Activated CD4-positive, alpha-beta T cell treated with anti-CD3 and anti-CD28 coated beads for 4 hours (primary cell): Measurements from ENCODE around the gene DVL2.

Experiments
- DNase-seq, 2 donors: peaks; one replicate each; pipeline ENCODE4 v3.0.0-alpha.2; 2020

DVL2 gene

DNA sequence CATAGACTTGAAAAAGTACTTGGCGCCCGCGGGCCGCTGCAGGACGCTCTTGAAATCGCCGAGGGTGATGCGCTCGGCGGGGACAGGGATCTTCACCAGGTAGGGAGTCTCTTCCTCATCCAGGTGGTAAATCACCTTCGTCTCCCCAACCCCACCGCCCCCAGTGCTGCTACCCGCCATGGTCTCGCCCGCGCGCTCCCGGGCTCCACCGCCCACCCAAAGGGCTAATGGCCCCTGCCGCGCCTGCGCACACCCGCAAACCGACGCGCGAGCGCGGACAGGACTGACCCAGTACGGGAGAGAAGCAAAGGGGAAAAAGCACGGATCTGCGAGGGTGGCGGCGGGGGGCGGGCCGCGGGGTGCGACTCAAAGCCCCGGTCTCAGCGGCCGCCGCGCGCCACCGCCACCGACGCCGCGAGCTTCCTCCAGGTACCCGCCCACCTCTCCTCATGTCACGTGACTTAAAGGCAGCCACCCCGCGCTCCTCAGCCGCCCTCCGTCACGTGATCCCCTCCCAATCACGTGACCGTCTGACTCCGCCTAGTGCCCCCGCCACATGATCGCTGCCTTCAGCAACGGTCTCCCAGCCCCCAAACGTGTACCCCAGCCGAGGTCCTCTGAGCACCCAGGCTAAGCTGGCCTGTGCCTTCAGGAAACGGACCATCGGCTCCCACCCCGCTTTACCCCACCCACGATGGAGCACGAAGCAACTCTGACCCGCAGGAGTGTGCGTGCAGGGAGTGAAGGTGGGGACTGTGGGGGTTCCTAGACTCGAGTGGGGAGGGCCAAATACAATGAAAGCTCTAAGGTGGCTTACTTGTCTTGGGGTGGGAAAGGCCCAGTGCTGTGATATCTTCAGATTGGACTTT lies at the start of gene DVL2:
DVL2 (minus strand) TSS at position 435 of the 869 bp plus-strand sequence; CDS start at position 180, 255 bp downstream.
- DNase-seq: peak; percentile 93 to 96

DNA sequence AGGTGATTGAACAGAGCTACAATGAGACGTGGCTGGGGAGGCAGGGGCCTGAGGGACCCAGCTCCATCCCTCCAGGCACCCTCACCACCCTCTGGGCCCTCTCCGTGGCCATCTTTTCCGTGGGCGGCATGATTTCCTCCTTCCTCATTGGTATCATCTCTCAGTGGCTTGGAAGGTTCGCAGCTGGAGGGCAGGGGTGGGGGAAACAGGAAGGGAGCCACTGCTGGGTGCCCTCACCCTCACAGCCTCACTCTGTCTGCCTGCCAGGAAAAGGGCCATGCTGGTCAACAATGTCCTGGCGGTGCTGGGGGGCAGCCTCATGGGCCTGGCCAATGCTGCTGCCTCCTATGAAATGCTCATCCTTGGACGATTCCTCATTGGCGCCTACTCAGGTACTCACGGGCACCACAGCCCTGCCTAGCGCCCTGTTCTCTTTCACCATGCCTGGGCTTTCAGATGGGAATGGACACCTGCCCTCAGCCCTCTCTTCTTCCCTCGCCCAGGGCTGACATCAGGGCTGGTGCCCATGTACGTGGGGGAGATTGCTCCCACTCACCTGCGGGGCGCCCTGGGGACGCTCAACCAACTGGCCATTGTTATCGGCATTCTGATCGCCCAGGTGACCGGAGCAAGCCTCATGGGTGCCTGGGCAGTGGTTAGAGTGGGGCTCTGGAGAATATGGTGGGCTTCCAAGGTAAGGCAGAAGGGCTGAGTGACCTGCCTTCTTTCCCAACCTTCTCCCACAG lies 49.3 kb upstream of the DVL2 start:
- DNase-seq: no peak

DNA sequence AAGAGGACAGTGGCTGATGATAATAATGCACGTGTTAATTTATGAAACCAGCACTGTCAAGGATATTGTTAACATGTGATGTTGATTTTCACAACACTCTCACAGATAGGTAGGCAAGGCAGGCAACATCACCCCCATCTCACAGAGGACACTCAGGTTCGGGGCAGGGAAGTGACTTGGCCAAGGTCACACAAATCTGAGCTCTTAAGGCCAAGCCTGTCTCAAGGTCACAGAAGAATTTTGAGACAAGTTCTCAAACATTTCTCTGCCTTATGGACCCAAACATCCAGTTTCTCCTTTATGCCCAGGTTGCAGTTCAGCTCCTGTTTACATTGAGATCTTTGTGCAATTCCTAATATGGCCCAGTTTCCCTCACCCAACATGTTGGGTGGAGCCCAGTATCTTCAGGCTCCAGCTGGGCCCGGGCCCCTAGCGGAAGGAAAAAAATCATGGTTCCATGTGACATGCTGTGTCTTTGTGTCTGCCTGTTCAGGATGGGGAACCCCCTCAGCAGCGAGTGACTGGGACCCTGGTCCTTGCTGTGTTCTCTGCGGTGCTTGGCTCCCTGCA lies 48.5 kb upstream of the DVL2 start:
- DNase-seq: no peak

DNA sequence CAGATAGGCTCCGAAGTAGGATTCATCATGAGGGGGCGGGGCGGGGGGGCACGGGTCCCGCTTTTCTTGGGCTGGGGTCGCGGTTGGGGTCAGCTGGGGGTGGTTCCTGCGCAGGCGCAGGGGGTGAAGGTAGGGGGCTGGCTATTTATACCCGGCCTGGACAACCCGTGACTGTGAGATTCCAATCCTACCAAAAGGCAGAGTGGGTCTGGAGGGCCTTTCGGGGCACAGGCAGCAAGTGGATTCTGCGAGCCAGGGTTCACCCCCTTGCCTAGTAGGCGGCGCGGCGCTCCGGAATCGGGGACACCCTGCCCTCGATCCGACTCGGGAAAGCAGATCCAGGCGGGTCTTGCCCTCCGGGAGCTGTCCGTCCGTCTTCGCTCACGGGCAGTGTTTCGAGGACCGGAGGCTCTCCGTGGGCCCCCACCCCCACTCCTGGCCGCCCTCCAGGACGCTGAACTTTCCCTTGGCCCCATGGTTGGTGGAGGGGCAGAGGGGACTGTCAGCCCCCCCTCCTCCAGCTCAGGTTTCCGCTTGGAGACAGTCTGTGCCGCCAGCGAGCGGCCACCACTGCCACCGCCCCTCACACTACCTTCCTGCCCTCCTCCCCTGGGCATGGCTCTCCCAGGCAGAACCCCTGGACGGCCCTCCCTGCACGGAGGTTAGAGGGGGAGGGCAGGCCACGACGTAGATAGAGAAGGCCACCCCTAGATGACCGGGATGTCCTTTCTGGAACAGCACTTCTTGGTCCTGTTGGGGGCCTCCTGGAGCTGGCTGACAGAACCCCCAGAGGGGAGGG lies 47.8 kb upstream of the DVL2 start:
- DNase-seq: no peak

DNA sequence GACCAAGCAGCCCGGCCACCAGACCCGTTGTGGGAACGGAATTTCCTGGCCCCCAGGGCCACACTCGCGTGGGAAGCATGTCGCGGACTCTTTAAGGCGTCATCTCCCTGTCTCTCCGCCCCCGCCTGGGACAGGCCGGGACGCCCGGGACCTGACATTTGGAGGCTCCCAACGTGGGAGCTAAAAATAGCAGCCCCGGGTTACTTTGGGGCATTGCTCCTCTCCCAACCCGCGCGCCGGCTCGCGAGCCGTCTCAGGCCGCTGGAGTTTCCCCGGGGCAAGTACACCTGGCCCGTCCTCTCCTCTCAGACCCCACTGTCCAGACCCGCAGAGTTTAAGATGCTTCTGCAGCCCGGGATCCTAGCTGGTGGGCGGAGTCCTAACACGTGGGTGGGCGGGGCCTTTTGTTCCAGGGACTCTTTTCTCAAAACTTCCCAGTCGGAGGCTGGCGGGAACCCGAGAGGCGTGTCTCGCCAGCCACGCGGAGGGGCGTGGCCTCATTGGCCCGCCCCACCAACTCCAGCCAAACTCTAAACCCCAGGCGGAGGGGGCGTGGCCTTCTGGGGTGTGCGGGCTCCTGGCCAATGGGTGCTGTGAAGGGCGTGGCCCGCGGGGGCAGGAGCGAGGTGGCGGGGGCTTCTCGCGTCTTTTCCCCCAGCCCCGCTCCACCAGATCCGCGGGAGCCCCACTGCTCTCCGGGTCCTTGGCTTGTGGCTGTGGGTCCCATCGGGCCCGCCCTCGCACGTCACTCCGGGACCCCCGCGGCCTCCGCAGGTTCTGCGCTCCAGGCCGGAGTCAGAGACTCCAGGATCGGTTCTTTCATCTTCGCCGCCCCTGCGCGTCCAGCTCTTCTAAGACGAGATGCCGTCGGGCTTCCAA lies 47.0 kb upstream of the DVL2 start, which contains the start of gene SLC2A4:
SLC2A4 (plus strand) TSS at position 645 of the 879 bp plus-strand sequence; CDS start at position 862, 217 bp downstream.
- peak; percentile 88 to 91 for DNase-seq

DNA sequence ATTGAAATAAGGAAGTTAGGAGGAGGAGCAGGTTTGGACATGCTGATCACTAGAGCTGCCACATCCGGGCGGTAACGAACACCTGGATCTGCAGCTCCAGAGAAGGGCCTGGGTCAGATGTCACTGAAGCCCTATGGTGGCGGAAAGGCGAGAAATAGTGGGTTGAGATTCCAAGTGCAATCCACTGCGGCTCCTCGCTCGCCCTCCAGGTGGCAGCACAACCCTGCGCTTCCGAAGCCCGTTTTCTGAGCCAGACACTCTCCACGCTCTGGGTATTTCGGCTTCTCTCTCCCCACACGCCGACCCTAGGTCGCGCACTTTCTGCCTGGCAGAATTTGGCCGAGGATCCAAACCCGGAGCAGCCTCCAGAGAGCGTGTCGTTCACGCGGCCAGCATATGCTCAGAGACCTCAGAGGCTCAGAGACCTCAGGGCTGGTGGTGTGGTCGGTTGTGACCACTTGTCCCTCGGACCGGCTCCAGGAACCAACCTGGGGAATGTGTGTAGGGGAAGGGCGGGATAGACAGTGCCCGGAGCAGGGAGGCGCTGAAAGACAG lies 46.3 kb upstream of the DVL2 start:
- peak; percentile 81 to 86 for DNase-seq

DNA sequence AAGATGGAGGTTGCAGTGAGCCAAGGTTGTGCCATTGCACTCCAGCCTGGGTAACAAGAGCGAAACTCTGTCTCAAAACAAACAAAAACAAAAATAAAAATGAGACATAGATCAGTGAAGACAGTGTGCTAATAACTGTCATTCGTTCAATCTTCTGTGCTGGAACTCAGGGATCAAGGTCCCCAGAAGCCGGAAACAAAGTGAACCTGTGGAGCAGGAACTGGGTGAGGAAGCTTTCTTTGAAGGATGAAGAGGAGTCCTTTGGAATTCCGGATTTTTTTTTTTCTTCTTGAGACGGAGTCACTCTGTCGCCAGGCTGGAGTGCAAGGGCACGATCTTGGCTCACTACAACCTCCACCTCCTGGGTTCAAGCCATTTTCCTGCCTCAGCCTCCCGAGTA lies 45.1 kb upstream of the DVL2 start:
- DNase-seq: no peak

DNA sequence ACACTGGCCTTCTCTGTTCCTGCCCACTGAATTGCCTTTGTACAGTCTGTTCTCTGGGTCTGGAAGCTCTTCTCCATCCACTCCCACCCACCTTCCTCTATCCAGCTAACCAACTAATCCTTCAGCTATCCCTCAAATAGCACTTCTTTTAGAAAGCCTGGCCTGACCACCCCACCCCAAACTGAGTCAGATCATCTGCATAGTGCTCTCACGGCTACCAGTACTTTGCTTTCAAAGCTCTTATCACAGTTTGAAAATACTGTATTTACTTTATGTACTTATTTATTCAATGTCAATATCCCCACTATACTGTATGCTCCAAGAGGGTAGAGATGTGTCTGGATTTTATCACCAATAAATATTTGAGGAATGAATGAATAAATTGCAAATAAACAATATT lies 32.5 kb upstream of the DVL2 start:
- DNase-seq: no peak

DNA sequence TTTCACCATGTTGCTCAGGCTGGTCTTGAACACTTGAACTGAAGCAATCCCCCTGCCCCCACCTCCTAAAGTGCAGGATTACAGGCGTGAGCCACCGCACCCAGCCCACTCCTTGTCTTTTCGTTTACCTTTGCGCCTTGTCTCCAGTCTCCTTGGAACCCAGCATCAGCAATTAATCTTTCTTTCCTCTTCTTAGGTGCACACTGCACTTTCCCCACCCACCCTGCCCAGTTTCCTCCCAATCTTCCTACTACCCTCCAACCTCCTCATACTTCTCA lies 29.4 kb upstream of the DVL2 start:
- DNase-seq: no peak

DNA sequence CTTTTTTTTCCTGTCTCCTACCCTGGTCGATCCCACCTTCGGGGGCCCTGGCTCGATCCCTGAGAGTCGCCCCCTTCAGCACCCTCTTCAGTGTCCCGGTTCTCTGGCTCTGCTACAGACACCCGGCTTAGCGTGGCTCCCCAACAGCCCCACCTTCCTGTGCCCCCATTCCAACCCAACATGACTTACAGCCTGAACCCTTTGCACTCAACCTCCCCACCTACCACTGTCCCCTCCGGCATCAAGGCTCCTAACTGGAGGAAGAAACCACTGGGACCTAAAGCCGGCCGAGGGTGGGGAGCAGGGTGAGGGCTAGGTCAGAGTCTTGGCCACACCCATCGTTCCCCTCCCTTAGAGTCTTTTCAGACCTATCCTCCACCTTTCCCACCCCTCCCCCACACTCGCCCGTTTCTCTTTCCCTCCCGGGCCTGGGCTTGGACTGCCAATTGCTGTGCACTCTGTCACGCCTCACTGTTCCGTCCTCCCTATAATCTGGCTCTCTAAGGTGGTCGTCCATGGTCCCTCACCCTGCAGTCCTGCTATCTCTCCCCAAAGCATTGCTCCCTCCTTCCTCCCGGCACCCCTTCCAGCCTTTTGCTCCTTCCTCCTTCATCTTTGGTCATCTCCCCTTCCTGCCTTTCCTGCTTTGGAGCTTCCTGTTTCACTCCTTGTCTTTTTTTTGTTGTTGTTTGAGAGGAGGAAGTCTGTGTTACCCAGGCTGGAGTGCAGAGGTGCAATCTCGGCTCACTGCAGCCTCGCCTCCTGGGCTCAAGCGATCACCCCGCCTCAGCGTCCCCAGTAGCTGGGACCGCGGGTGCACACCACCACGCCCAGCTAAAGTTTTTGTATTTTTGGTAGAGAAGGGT lies 28.9 kb upstream of the DVL2 start:
- no peak for DNase-seq

DNA sequence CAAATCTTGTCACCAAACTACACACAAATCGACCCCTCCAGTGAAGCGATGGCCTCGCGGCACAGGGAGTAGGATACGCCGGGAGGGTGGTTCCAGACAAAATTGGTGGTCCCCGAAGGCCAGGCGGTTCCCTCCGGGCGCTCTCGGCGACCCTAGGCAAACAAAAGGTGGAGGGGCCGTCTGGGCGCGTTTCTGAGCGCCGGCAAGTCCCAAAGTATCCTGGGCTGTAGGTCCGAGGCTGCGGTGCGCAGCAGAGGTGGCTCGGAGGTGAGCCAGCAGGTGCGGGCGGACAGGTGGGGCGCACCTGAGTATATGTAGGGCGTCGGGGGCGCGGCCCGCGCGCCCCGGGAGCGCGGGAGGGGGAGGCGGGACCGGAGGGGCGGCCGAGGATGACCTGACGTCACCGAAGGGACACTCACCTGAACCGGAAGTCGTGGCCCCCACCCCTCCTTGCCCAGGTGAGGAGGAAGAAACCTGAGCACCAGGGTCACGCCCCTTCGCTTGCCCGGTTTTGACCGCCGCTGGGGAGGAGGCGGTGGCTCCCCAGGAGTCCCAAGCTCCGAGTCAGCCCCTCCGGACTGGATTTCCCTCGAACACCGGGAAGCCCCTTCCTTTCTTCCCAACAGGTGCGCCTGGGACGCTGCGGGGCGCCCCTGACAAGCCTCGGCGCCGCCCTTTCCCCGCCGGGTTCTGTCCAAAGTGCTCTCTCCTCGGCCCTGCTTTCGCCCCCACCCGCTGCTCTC lies 28.0 kb upstream of the DVL2 start, which contains the start of gene CLDN7:
CLDN7 (minus strand) TSS at position 287 of the 743 bp plus-strand sequence. CDS start 435 bp downstream, outside the sequence.
- no peak for DNase-seq

DNA sequence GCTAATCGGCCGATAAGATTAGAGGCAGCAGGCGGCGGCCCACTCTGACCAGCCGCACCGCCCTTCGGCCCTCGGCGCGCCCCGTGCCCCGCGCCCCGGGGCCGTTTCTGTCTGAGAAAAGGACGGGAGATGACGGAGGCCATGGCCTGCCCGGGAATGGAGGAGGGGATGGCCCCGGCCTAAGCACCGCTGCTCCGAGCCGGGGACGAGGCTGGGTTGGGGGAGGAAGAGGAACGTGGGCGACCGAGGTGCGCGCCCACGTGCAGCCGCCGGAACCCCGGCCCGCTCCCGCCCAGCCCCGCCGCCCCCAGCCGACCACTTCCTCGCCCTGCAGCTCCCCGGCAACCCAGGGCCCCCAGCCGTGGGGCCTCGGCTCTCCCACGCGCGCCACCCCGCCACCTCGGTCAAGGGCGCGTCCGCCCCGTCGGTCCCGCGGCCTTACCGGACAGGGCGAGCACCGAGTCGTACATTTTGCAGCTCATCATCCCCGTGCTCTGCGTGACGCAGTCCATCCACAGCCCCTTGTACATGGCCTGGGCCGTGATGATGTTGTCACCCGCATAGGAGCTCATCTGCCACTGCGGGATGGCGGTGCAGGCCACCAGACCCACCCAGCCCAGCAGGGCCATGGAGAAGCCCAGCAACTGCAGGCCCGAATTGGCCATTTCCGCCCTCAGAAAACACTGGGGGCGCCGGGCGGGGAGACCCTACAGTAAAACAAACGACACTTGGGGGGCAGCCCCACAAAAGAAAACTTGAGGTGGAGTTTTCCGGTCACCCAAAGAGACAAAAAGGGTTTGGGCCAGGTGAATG lies 27.3 kb upstream of the DVL2 start:
- peak; percentile 36 to 60 for DNase-seq

DNA sequence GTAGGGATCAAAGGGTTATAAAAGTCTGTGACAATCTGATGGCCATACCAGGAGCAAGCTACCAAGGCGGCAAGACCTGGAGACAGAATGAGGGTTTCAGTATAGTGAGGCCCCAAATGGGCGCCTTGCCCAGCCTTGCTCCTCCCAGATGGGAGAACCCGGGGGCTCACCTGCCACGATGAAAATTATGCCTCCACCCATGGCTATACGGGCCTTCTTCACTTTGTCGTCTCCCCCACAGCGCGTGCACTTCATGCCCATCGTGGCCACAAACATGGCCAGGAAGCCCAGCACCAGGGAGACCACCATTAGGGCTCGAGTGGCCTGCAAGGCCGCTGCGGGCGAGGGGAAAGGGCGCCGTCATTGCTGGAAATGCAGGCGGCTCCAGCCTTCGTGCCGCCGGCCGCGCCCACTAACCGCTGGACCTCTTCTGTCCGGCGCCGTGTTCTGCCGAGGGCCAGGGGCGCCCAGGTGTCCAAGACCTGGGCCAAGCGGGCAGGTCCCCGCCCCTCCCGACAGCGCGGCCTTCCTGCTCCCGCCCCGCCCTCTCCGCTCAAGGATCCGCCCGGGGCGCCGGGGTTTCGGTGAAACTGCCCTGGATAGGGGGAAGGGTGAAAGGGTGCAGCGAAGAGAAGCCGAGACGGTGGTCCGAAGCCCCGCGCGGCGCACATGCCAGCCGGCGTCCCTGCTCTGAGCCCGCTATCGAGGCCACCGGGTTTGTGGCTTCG lies 26.5 kb upstream of the DVL2 start:
- DNase-seq: peak in 1 of 2 donors; percentile 32

DNA sequence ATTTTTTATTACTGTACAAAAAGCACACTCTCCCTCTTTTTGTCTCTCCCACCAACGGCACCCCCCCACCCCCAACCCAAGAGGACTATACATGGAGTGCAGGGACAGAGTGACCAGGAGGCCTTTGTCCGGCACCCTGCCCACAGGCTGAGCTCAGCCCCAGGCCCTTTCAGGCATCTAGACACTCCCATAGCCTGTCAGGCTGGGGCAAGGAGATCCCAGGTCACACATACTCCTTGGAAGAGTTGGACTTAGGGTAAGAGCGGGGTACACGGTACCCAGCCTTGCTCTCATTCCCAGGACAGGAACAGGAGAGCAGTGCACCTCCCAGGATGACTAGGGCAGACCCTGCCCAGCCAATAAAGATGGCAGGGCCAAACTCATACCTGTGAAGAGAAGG lies 25.8 kb upstream of the DVL2 start:
- no peak for DNase-seq

DNA sequence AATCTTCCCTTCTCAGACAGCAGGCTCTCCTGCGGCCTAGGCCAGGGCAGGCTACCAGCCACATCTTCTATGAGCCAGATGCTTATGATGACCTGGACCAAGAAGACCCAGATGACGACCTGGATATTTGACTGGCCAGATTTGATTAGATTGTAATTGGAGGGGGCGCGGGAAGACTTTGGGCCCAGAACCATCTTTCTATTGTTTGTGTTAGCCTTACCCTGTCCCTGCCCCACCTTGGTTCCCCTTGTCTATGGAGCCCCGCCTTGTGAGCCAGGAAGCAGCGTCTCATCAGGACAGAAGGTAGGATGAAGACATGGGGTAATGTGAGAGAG lies 25.2 kb upstream of the DVL2 start:
- no peak for DNase-seq

DNA sequence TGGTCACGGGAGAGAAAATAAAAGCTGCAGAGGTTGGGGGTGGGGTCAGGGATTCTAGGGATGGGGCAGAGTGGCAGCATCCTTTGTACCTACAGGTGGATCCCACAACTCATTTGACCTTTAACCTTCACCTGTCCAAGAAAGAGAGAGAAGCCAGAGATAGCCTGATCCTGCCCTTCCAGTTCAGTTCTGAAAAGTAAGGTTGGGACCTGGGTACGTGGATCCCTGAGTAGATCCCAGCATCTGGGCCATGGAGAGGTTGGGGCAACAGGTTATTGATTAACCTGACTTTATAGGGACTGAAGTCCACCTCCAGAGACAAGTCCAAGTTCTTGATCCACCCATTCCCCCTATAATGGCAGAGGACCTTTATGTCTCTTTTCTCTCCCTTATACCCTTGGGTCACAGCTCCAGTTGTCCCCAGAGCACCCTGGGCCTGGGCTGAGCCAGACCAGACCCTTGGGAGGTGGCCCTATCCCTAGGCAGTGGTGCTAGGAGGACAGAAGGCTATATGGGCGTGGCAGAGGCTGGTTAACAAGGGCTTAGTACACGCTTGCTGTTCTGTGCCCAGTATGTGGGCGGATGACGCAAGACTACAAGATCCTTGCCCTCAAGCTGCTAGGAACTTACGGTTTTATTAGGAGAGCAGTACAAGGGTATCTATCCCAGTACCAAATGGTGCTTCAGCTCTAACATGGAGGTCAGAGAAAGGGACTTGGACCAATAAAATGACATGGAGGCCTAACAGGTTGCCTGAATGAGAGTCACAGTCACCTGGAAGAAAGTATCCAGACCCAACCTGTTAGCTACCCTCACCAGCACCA lies 24.6 kb upstream of the DVL2 start:
- no peak for DNase-seq

DNA sequence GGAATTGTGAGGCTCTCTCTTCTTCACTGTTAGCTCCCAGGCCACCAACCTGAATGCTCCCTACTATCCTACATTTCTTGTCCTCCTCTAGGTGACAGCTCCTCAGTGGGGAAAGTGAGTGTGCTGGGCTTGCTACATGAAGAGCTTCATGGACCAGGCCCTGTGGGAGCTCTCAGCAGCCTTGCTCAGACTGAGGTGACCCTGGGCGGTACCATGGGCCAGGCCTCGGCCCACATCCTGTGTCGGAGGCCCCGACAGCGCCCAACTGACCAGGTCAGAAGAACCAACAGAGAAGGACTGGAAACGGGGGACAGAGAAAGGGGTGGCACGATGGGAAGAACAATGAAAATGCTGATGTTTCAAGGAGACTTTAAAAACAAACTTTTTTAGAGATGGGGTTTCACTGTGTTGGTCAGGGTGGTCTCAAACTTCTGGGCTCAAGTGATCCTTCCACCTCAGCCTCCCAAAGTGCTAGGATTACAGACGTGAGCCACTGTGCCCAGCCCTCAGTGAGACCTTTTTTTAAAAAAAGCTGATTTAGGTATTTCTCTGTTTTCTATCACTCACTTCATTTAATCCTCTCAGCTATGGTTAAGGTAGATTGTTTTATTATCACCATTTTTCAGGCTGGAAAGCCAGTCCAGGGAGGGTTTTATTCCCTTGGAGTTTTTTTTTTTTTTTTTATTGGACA lies 22.6 kb upstream of the DVL2 start:
- DNase-seq: no peak
